Lower leg skin (tissue), 4 donors: ENCODE measurements around the gene PAX5. TPM values are rescaled to one million over a fixed set of nuclear protein-coding genes. Genes with fewer than 3 reads are reported as not detected.
A peak's percentile ranks its signal among the peaks of the same experiment; 100 is the strongest.
"Not testable (repeated sequence)": the region's sequence is repeated elsewhere in the genome, so short reads cannot be mapped to it uniquely, and the experiment has no call there.

Source experiments
- DNase-seq, 2 donors: peaks; one replicate each; pipeline ENCODE4 v3.0.0-alpha.2; 2019; ENCODE audit warnings: low spot score in 2 of 2
- H3K4me3 ChIP-seq: fragments of 200-600 bp; sonication (generic); 2 replicates; pipeline ENCODE4 v1.5.1; 2017; ENCODE audit warnings: mild to moderate bottlenecking, low read depth; ENCODE audit not compliant: poor library complexity, severe bottlenecking
- POLR2A ChIP-seq, 2 donors: fragments of 450-650 bp; IDR thresholded peaks; one replicate each; pipeline ENCODE4 v1.6.1; 2016 to 2017; ENCODE audit warnings: antibody characterized with exemption in 2 of 2, mild to moderate bottlenecking in 1 of 2, moderate library complexity in 1 of 2
- WGBS, 2 donors: methylation state at CpG; one replicate each; pipeline ENCODE4 v1.1.5; 2018; 5-methylcytosine and 5-hydroxymethylcytosine counted together
- intact Hi-C: fragments of 100-400 bp; cut with DNase I; formaldehyde crosslinking; loops from one replicate; pipeline ENCODE4 v1.15.0; 2023; ENCODE audit warnings: low total_unique reads
- total RNA-seq, 4 donors: library from RNA; depleted of rRNA; stranded (reverse); fragments of >200 nt; gene quantifications; one replicate each; pipeline ENCODE4 v1.1.0, GENCODE V29; 2016
- TF ChIP-seq, protein P1 (sequence below), 3 donors: fragments of 450-650 bp; IDR thresholded peaks; one replicate each; pipeline ENCODE4 v1.5.1; 2016; ENCODE audit warnings: antibody characterized with exemption in 3 of 3, mild to moderate bottlenecking in 3 of 3, moderate library complexity in 2 of 3

PAX5 gene
- under 1 TPM in 3 of 4 donors, not detected in 1; 0.02 to 0.08 (median 0.03) TPM for total RNA-seq

GRCh38 chr9:37033682-37034304 is at the start of gene PAX5:
TSS of gene PAX5 (minus strand) at chr9:37034268. CDS start at chr9:37034031, 237 bp downstream.
- no peak within 1 kb of the TSS for H3K4me3 ChIP-seq
- WGBS, 2 donors = 24 to 27% methylated on average over 26 to 27 of the region's 27 CpGs
- TF ChIP-seq, protein P1, sequence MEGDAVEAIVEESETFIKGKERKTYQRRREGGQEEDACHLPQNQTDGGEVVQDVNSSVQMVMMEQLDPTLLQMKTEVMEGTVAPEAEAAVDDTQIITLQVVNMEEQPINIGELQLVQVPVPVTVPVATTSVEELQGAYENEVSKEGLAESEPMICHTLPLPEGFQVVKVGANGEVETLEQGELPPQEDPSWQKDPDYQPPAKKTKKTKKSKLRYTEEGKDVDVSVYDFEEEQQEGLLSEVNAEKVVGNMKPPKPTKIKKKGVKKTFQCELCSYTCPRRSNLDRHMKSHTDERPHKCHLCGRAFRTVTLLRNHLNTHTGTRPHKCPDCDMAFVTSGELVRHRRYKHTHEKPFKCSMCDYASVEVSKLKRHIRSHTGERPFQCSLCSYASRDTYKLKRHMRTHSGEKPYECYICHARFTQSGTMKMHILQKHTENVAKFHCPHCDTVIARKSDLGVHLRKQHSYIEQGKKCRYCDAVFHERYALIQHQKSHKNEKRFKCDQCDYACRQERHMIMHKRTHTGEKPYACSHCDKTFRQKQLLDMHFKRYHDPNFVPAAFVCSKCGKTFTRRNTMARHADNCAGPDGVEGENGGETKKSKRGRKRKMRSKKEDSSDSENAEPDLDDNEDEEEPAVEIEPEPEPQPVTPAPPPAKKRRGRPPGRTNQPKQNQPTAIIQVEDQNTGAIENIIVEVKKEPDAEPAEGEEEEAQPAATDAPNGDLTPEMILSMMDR (IDR thresholded peaks at IDR 0.05) = no peak
- no peak for TF ChIP-seq POLR2A (IDR thresholded peaks at IDR 0.05)
- peak in 1 of 2 donors; percentile 57 for DNase-seq
- intact Hi-C loops = no loop called here

DNA sequence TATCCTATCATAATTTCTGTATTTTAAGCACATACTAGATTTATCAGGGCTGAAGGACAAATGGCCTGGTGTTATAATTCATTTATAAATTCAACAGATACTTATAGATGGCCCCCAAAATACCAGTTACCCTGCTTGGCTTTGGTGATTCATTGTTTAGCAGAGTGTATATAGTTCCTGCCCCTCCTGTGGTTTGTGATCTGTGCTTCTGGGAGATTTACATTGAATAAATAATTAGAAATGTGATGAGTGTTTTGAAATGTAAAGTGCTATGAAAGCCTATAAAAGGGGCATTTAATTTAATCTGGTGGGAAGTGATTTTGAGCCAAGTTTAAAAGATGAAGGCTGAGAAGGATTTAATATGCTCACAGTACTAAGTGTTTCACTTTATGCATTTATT is 49.6 kb upstream of the PAX5 start:
- H3K4me3 ChIP-seq = no peak overlapping the region
- intact Hi-C loops = no loop called here
- no peak for TF ChIP-seq POLR2A (IDR thresholded peaks at IDR 0.05)
- DNase-seq = no peak

DNA sequence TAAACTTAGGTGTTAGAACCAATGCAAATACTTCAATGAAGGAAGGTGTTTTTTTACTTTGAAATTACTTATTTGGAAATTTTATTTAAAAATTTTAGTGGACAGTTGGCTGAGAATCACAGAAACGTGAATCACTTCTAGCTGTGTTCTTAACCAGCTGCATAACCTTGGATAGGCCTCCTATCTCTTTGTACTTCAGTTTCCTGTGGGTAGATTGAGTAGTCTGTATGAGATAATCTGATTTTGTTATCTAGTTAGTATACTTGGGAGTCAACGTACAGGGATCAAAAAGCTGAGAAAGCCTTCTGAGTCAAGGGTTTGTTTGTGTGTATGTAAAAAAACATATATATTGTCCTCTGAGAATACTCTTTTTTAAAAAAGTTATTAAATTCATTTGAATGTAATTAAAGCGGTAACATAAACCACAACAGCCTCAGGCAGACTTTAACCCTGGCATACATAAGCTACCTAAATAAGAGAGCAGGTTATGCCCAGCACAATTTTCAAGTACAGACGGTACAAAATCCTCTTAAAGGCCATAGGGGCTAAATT is 48.2 kb upstream of the PAX5 start:
- intact Hi-C loops = no loop called here
- 47 to 48% methylated on average over 4 of the region's 4 CpGs for WGBS, 2 donors
- no peak for DNase-seq
- H3K4me3 ChIP-seq = no peak overlapping the region
- TF ChIP-seq, protein P1 (IDR thresholded peaks at IDR 0.05) = no peak
- TF ChIP-seq POLR2A (IDR thresholded peaks at IDR 0.05) = no peak

- DNase-seq, H3K4me3 ChIP-seq, intact Hi-C loops: not testable (repeated sequence)
- WGBS, 2 donors = 97 to 98% methylated on average over 20 of the region's 20 CpGs
These were observed 47.4 kb upstream of the PAX5 start for GRCh38 chr9:37081507-37081906.

DNA sequence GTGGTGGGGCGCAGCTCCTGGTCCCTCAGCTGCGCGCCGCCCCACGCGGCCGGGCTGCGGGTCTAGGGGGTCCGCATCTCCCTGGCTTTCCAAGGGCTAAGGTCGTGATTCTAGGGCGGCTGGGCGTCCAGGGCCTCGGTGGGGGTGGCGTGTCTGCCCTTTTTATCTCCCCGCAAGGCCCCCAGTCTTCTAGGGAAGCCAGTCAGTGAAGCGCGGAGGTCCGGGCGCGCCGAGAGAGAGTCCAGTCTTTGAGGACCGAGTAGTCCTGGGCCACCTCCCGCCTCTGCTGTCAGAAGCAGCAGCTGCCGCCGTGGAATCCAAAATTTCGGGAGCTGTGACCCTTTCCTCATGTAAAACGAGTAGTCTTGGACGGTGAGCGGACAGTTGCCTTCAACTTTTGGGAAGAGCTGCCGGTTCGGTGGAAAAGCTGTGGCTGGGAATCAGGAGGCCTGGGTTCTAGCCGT is 46.1 kb upstream of the PAX5 start:
- intact Hi-C loops = not testable (repeated sequence)

GRCh38 chr9:37079370-37080164 is 45.5 kb upstream of the PAX5 start:
- peak; percentile 91 to 98 for DNase-seq
- TF ChIP-seq POLR2A (IDR thresholded peaks at IDR 0.05) = peak in 1 of 2 donors; percentile 10
- TF ChIP-seq, protein P1 (IDR thresholded peaks at IDR 0.05) = no peak
- peak overlapping the region; percentile 95 for H3K4me3 ChIP-seq
- intact Hi-C loops = no loop called here
- WGBS, 2 donors = 2% methylated on average over 53 to 63 of the region's 63 CpGs

More for the DNA sequence above, 46.1 kb upstream of the PAX5 start:
- 2% methylated on average over 20 to 22 of the region's 32 CpGs for WGBS, 2 donors
- DNase-seq = peak; percentile 19 to 90
- H3K4me3 ChIP-seq = peak overlapping the region; percentile 95

GRCh38 chr9:37074790-37075189 is 40.7 kb upstream of the PAX5 start:
- 79 to 82% methylated on average over 4 of the region's 4 CpGs for WGBS, 2 donors
- intact Hi-C loops, H3K4me3 ChIP-seq, DNase-seq: not testable (repeated sequence)
